ENCODE measurements around the gene RGS7. TPM values are rescaled to one million over a fixed set of nuclear protein-coding genes. Genes with fewer than 3 reads are reported as not detected.
"Not testable (repeated sequence)": the region's sequence is repeated elsewhere in the genome, so short reads cannot be mapped to it uniquely, and the experiment has no call there.

Gene RGS7
- total RNA-seq, 1 donor from 2014 or later, result not detected

DNA sequence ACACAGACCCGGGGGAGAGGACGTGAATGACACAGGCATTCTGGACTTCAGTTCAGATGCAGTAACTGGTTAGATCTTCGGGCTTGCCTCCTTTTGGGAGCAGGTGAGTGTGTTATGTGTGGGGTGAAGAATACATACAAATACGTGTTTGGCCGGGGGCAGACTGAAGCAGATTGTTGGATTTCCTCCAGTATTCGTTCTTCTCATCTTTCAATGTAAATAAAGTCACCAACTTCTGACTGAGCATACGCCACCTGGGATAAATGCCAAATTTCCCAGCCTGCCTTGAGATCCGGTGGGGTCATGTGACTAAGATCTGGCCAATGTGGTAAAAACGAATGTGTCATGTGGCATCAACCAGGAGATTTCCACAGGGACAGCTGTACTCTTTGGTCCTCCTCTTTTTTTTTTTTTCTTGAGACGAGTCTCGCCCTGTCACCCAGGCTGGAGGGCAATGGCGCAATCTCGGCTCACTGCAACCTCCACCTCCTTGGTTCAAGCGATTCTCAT is 189.8 kb downstream of the RGS7 start:
- H3K27me3 ChIP-seq, result no peaks in the 10 kb centered on the region
- TF ChIP-seq POLR2A (IDR thresholded peaks at IDR 0.05) (no peak), POLR2AphosphoS5 (IDR thresholded peaks at IDR 0.05; ENCODE audit: insufficient read depth in 1 of 2, low read depth in 1 of 2) (no peak)
- TF ChIP-seq, protein P1, sequence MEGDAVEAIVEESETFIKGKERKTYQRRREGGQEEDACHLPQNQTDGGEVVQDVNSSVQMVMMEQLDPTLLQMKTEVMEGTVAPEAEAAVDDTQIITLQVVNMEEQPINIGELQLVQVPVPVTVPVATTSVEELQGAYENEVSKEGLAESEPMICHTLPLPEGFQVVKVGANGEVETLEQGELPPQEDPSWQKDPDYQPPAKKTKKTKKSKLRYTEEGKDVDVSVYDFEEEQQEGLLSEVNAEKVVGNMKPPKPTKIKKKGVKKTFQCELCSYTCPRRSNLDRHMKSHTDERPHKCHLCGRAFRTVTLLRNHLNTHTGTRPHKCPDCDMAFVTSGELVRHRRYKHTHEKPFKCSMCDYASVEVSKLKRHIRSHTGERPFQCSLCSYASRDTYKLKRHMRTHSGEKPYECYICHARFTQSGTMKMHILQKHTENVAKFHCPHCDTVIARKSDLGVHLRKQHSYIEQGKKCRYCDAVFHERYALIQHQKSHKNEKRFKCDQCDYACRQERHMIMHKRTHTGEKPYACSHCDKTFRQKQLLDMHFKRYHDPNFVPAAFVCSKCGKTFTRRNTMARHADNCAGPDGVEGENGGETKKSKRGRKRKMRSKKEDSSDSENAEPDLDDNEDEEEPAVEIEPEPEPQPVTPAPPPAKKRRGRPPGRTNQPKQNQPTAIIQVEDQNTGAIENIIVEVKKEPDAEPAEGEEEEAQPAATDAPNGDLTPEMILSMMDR (IDR thresholded peaks at IDR 0.05), result no peak
- DNase-seq (ENCODE audit: extremely low spot score in 2 of 2), result no peak
- H3K27ac ChIP-seq, result no peak overlapping the region
- intact Hi-C loops (cut with DNase I), result no loop called here
- no peaks in the 10 kb centered on the region for H3K9me3 ChIP-seq
- no peaks in the 10 kb centered on the region for H3K4me1 ChIP-seq
- no peak overlapping the region for H3K4me3 ChIP-seq
- H3K36me3 ChIP-seq, result no peaks in the 10 kb centered on the region

DNA sequence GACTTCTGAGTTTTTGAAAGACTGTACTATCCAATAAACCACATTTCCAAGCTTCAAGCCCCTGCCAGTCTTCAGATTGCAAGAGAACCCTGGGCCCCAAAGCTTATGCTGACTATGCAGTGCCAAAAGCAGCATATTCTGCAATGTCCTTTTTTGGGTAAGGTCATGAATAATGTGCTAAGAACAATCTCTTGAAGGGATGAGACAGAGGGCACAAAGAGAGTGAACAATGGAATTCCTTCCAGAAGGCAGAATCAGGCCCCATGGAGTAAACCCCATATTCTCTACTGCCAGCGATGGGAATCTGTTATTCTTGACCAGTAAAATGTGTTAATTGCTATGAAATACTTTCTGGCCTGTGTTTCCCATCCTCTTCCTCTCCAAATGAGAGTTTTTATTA is 190.4 kb downstream of the RGS7 start:
- TF ChIP-seq POLR2A (IDR thresholded peaks at IDR 0.05), result no peak
- TF ChIP-seq POLR2AphosphoS5 (IDR thresholded peaks at IDR 0.05; ENCODE audit: insufficient read depth in 1 of 2, low read depth in 1 of 2), result no peak
- TF ChIP-seq, protein P1 (IDR thresholded peaks at IDR 0.05), result no peak
- no peaks in the 10 kb centered on the region for H3K9me3 ChIP-seq
- intact Hi-C loops (cut with DNase I), result no loop called here
- no peak for DNase-seq (ENCODE audit: extremely low spot score in 2 of 2)
- no peaks in the 10 kb centered on the region for H3K4me1 ChIP-seq
- no peaks in the 10 kb centered on the region for H3K27me3 ChIP-seq
- H3K36me3 ChIP-seq, result no peaks in the 10 kb centered on the region
- H3K27ac ChIP-seq, result no peak overlapping the region
- no peak overlapping the region for H3K4me3 ChIP-seq

DNA sequence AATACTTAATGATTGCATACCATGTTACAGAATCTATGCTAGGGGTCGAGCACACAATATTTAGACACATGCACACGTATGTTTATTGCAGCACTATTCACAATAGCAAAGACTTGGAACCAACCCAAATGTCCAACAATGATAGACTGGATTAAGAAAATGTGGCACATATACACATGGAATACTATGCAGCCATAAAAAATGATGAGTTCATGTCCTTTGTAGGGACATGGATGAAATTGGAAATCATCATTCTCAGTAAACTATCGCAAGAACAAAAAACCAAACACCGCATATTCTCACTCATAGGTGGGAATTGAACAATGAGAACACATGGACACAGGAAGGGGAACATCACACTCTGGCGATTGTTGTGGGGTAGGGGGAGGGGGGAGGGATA is 191.7 kb downstream of the RGS7 start:
- H3K27me3 ChIP-seq; intact Hi-C loops (cut with DNase I); H3K27ac ChIP-seq; H3K4me3 ChIP-seq; H3K4me1 ChIP-seq; H3K9me3 ChIP-seq; H3K36me3 ChIP-seq; DNase-seq (ENCODE audit: extremely low spot score in 2 of 2): not testable (repeated sequence)

DNA sequence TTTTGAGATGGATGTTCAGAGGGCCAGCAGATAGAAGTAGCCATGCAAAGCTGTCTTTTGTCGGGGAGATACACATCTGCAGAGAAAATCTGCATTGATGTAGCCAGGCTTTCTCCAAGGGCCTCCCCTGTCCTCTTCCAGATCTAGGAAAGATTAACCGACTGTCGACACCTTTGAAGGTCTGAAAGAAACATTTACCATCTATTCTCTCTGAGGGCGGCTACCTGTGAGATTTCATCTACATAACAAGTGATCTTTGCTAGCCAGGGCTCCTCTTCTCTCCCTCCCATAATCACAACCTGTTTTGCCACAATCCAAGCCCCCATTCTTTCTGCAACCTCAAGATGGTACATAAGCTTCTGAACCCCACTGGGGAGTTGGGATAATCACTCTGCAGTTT is 193.6 kb downstream of the RGS7 start:
- no peak for DNase-seq (ENCODE audit: extremely low spot score in 2 of 2)
- no peak for TF ChIP-seq POLR2A (IDR thresholded peaks at IDR 0.05)
- TF ChIP-seq POLR2AphosphoS5 (IDR thresholded peaks at IDR 0.05; ENCODE audit: insufficient read depth in 1 of 2, low read depth in 1 of 2), result no peak
- TF ChIP-seq, protein P1 (IDR thresholded peaks at IDR 0.05), result no peak
- intact Hi-C loops (cut with DNase I), result no loop called here
- Histone ChIP-seq H3K4me3 (no peak overlapping the region), H3K27ac (no peak overlapping the region), H3K4me1 (no peaks in the 10 kb centered on the region), H3K36me3 (no peaks in the 10 kb centered on the region), H3K9me3 (no peaks in the 10 kb centered on the region), H3K27me3 (no peaks in the 10 kb centered on the region)

DNA sequence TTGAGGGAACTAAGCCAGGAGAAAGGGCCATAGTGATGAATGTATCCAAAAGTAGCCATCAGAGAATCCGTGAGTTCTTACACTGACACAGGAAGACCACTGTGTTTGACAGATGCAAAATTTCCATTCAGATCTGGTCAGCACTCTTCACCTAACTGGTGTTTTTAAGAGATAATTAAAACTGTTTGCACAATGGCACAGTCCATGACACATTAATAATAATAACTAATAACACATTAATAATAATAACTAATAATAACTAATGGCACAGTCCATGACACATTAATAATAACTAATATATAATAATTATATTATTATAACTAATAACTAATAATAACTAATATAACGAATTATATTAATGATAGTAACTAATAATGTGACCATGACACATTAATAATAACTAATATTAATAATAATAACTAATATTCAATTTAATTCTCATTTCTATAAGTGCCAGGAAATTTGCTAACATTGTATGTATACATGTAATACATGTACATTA is 195.8 kb downstream of the RGS7 start:
- H3K4me3 ChIP-seq, result no peak overlapping the region
- no peaks in the 10 kb centered on the region for H3K9me3 ChIP-seq
- no peak overlapping the region for H3K27ac ChIP-seq
- no peak for DNase-seq (ENCODE audit: extremely low spot score in 2 of 2)
- H3K36me3 ChIP-seq, result no peaks in the 10 kb centered on the region
- H3K4me1 ChIP-seq, result no peaks in the 10 kb centered on the region
- TF ChIP-seq POLR2A (IDR thresholded peaks at IDR 0.05), result no peak
- TF ChIP-seq POLR2AphosphoS5 (IDR thresholded peaks at IDR 0.05; ENCODE audit: insufficient read depth in 1 of 2, low read depth in 1 of 2), result no peak
- TF ChIP-seq, protein P1 (IDR thresholded peaks at IDR 0.05), result no peak
- H3K27me3 ChIP-seq, result no peaks in the 10 kb centered on the region
- intact Hi-C loops (cut with DNase I), result no loop called here

Measured in vagina (tissue), 2 donors.